B cell (primary cell): ENCODE measurements around the gene PTPRT. TPM values are rescaled to one million over a fixed set of nuclear protein-coding genes. Genes with fewer than 3 reads are reported as not detected.

Experiments used
- ATAC-seq: fragments of 200-7000 bp; cut with Tn5 transposase; one replicate; pipeline ENCODE4 v1.10.0; 2021; ENCODE audit warnings: low read depth, mild to moderate bottlenecking, moderate number of reproducible peaks, moderate library complexity
- CTCF ChIA-PET: fragments of 350-600 bp; sonication (Branson Sonifier 250); formaldehyde crosslinking; loops from one replicate; lab custom pipeline; 2021; ENCODE audit warnings: antibody characterized with exemption, inconsistent platforms; lab: Charles Lee
- POLR2A ChIA-PET: fragments of 350-600 bp; sonication (Branson Sonifier 250); formaldehyde crosslinking; loops from one replicate; lab custom pipeline; 2021; ENCODE audit warnings: antibody characterized with exemption; lab: Charles Lee
- DNase-seq: peaks from one replicate; pipeline ENCODE4 v3.0.0; 2013
- H2AFZ ChIP-seq: 2 replicates; pipeline ENCODE4 v1.6.1; 2012; ENCODE audit warnings: mild to moderate bottlenecking, low read depth, low read length; ENCODE audit not compliant: insufficient read depth, poor library complexity, severe bottlenecking
- H3K27ac ChIP-seq, 2 donors: 1 replicate in 1 of 2; 2 replicates in 1 of 2; pipeline ENCODE4 v1.5.1; 2012 to 2013; ENCODE audit warnings: low read length in 2 of 2, mild to moderate bottlenecking in 2 of 2, moderate library complexity in 1 of 2
- H3K27me3 ChIP-seq, 4 experiments: fragments of 200-600 bp in 1 of 4; sonication (generic) in 1 of 4; replicated peaks in 1 of 4; 1 replicate in 2 of 4; 2 replicates in 2 of 4; pipeline versions ENCODE4 v1.6.1 to v1.7.0; 2013 to 2016; ENCODE audit warnings: low read length in 3 of 4, mild to moderate bottlenecking in 2 of 4, mixed read lengths in 1 of 4, moderate library complexity in 1 of 4; ENCODE audit not compliant: insufficient read depth in 4 of 4, control insufficient read depth in 3 of 4; ENCODE audit errors: control extremely low read depth in 1 of 4
- H3K36me3 ChIP-seq, 2 experiments: replicated peaks in 1 of 2; 1 replicate in 1 of 2; 2 replicates in 1 of 2; pipeline versions ENCODE4 v1.6.1 to v1.7.1; 2013; ENCODE audit warnings: low read length in 1 of 2; ENCODE audit not compliant: insufficient read depth in 2 of 2, control insufficient read depth in 1 of 2; ENCODE audit errors: control extremely low read depth in 1 of 2, extremely low read depth in 1 of 2
- H3K4me1 ChIP-seq, 2 donors: fragments of 200-600 bp in 1 of 2; sonication (generic) in 1 of 2; 1 replicate in 1 of 2; 2 replicates in 1 of 2; pipeline versions ENCODE4 v1.5.1 to v1.6.1; 2013 to 2017; ENCODE audit warnings: low read length in 2 of 2; ENCODE audit not compliant: control insufficient read depth in 2 of 2, insufficient read depth in 2 of 2
- H3K4me2 ChIP-seq: replicated peaks from 2 replicates; pipeline ENCODE3; 2012; ENCODE audit warnings: mild to moderate bottlenecking, low read depth, low read length; ENCODE audit not compliant: poor library complexity, severe bottlenecking
- H3K4me3 ChIP-seq, 5 experiments: fragments of 200-600 bp in 1 of 5; sonication (generic) in 1 of 5; 1 replicate in 3 of 5; 2 replicates in 2 of 5; pipeline versions ENCODE4 v1.5.1 to v1.7.0; 2011 to 2016; ENCODE audit warnings: low read length in 4 of 5, mild to moderate bottlenecking in 4 of 5, low read depth in 2 of 5, control low read depth in 1 of 5, moderate library complexity in 1 of 5; ENCODE audit not compliant: insufficient read depth in 1 of 5; ENCODE audit errors: control extremely low read depth in 1 of 5, extremely low read depth in 1 of 5
- H3K79me2 ChIP-seq: fragments of 200-600 bp; sonication (generic); one replicate; pipeline ENCODE4 v1.6.0; 2016; ENCODE audit warnings: low read length; ENCODE audit not compliant: control insufficient read depth, insufficient read depth
- H3K9ac ChIP-seq: fragments of 200-600 bp; sonication (generic); 2 replicates; pipeline ENCODE4 v1.6.1; 2017; ENCODE audit warnings: mild to moderate bottlenecking, low read length, moderate library complexity
- H3K9me3 ChIP-seq, 3 donors: one replicate each; pipeline versions ENCODE4 v1.6.1 to v1.7.1; 2013; ENCODE audit warnings: low read length in 2 of 3; ENCODE audit not compliant: control insufficient read depth in 2 of 3, insufficient read depth in 1 of 3; ENCODE audit errors: control extremely low read depth in 1 of 3
- H4K20me1 ChIP-seq: 2 replicates; pipeline ENCODE4 v1.6.0; 2012; ENCODE audit warnings: mild to moderate bottlenecking, low read length; ENCODE audit not compliant: insufficient read depth, control insufficient read depth, poor library complexity, severe bottlenecking
- H3K27ac Mint-ChIP-seq: one replicate; pipeline ENCODE4 v1.8.0; 2021; ENCODE audit warnings: mixed read lengths
- H3K27me3 Mint-ChIP-seq: one replicate; pipeline ENCODE4 v1.8.0; 2021; ENCODE audit warnings: mixed read lengths
- H3K4me1 Mint-ChIP-seq: one replicate; pipeline ENCODE4 v1.8.0; 2021; ENCODE audit warnings: mixed read lengths
- H3K4me3 Mint-ChIP-seq: one replicate; pipeline ENCODE4 v1.8.0; 2021; ENCODE audit warnings: mixed read lengths
- H3K9me3 Mint-ChIP-seq: one replicate; pipeline ENCODE4 v1.8.0; 2022; ENCODE audit warnings: mixed read lengths; ENCODE audit not compliant: insufficient read depth
- CTCF ChIP-seq: fragments of 200-600 bp; IDR thresholded peaks from one replicate; pipeline ENCODE4 v1.8.0; 2022; ENCODE audit warnings: antibody characterized with exemption, mild to moderate bottlenecking
- EZH2 ChIP-seq: IDR thresholded peaks from 2 replicates; pipeline ENCODE4 v1.6.1; 2012; ENCODE audit warnings: borderline replicate concordance, low read depth, mild to moderate bottlenecking, moderate library complexity, low read length; ENCODE audit not compliant: insufficient read depth, poor library complexity, severe bottlenecking
- WGBS: methylation state at CpG from one replicate; pipeline ENCODE4 v1.1.5; 2013; ENCODE audit warnings: missing lambda C conversion rate; ENCODE audit not compliant: insufficient coverage; 5-methylcytosine and 5-hydroxymethylcytosine counted together
- intact Hi-C: fragments of 100-400 bp; cut with micrococcal nuclease; formaldehyde crosslinking; loops from one replicate; pipeline ENCODE4 v1.10.0; 2022
- polyA plus RNA-seq: library from polyadenylated mRNA; depleted of rRNA; stranded (reverse); fragments of >200 nt; gene quantifications from 2 replicates; pipeline ENCODE4 v1.2.3, GENCODE V29; 2012
- total RNA-seq, 2 donors: library from RNA; stranded (reverse); fragments of 120-200 nt in 1 of 2; gene quantifications; 1 replicate in 1 of 2; 2 replicates in 1 of 2; pipeline versions ENCODE4 v1.2.3 to v1.2.4, GENCODE V29; 2013 to 2022

The PTPRT gene
- total and polyA plus RNA-seq, 2 donors (not counting 1 experiment from before 2014, with no cell fraction given) = not detected

- no peaks in the 10 kb centered on the region for H4K20me1 ChIP-seq
- no peaks in the 10 kb centered on the region for H3K79me2 ChIP-seq
- no peaks in the 10 kb centered on the region for H3K27me3 ChIP-seq
- TF ChIP-seq EZH2 (no peak), CTCF (no peak)
- peaks cover 0 to 3% (median 0%) of the 10 kb centered on the region in 3 donors for H3K9me3 ChIP-seq
- no peak overlapping the region for H3K27ac ChIP-seq
- no peaks in the 10 kb centered on the region for H3K4me1 Mint-ChIP-seq
- H3K9ac ChIP-seq = no peak overlapping the region
- no peak overlapping the region for H3K4me2 ChIP-seq
- H3K4me1 ChIP-seq = no peaks in the 10 kb centered on the region
- H3K4me3 ChIP-seq = no peak overlapping the region
- CTCF ChIA-PET = no interaction called here
- POLR2A ChIA-PET = no interaction called here
- WGBS = 80% methylated on average over 1 of the region's 1 CpG
- DNase-seq = no peak
- H3K27ac Mint-ChIP-seq = no peak overlapping the region
- no peaks in the 10 kb centered on the region for H3K27me3 Mint-ChIP-seq
- no peaks in the 10 kb centered on the region for H3K9me3 Mint-ChIP-seq
- H2AFZ ChIP-seq = no peak overlapping the region
- intact Hi-C loops = no loop called here
- H3K4me3 Mint-ChIP-seq = no peak overlapping the region
- no peak for ATAC-seq
- H3K36me3 ChIP-seq = no peaks in the 10 kb centered on the region
Measured at GRCh38 chr20:43015566-43015965, 174.1 kb downstream of the PTPRT start.

GRCh38 chr20:43014206-43014605 is 175.5 kb downstream of the PTPRT start:
- Mint-ChIP-seq H3K27me3 (no peaks in the 10 kb centered on the region), H3K4me3 (no peak overlapping the region), H3K27ac (no peak overlapping the region), H3K9me3 (no peaks in the 10 kb centered on the region), H3K4me1 (no peaks in the 10 kb centered on the region)
- H3K9me3 ChIP-seq = peaks cover 0 to 12% (median 0%) of the 10 kb centered on the region in 3 donors
- no peaks in the 10 kb centered on the region for H4K20me1 ChIP-seq
- no peak overlapping the region for H3K27ac ChIP-seq
- no peak overlapping the region for H3K4me3 ChIP-seq
- no peak overlapping the region for H2AFZ ChIP-seq
- ChIA-PET CTCF (no interaction called here), POLR2A (no interaction called here)
- DNase-seq = no peak
- H3K4me1 ChIP-seq = no peaks in the 10 kb centered on the region
- no peak overlapping the region for H3K4me2 ChIP-seq
- intact Hi-C loops = no loop called here
- no peaks in the 10 kb centered on the region for H3K27me3 ChIP-seq
- ATAC-seq = no peak
- H3K9ac ChIP-seq = no peak overlapping the region
- no peaks in the 10 kb centered on the region for H3K79me2 ChIP-seq
- no peaks in the 10 kb centered on the region for H3K36me3 ChIP-seq
- WGBS = 86% methylated on average over 3 of the region's 6 CpGs
- TF ChIP-seq CTCF = no peak
- TF ChIP-seq EZH2 = no peak
